Measurements from ENCODE around the gene CARD9.
"Not testable (repeated sequence)": the region's sequence is repeated elsewhere in the genome, so short reads cannot be mapped to it uniquely, and the experiment has no call there.

The CARD9 gene

DNA sequence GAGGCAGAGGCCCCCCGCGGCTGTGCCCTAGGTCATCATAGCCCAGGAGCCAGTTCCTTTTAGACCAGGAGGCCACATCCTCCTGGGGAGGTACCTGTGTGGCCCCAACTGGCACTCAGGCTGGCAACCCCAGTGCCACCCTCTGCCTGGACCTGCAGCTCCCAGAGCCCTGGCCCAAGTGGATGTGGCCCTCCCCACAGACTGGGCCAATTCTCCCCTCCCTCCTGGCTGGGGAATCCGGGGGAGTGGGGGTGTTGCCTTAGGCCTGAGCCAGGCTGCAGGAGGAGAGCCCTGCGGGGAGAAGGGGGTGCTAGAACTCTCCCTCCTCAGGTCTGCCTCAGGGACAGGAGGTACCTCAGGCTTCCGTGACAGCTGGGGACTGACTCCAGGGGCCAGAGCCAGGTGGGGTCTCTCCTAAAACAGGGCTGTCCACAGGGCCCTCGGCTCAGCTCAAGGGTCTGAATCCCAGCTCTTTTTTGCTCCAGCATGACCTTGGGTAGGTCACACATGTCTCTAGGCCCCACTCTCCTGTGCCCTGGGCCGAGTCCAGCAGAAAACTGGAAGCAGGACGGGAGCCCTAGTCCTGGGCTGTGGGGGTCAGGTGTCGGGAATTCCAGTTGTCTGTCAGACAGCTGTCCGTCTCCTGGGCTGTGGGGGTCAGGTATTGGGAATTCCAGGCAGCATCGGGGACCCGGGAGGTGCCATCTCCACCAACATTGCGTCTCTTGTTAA lies 19.5 kb downstream of the CARD9 start:
- TF ChIP-seq CTCF (IDR thresholded peaks at IDR 0.05; ENCODE audit: low read depth, low read length): no peak
- no peak for DNase-seq
- Histone ChIP-seq H3K36me3 (peaks cover 43% of the 10 kb centered on the region), H3K27me3 (ENCODE audit: insufficient read depth, low read depth, severe bottlenecking) (no peaks in the 10 kb centered on the region), H3K27ac (peak overlapping the region; percentile 5; the same call in 1 of the 2 replicates), H3K4me3 (ENCODE audit: low read depth, low read length) (no peak overlapping the region), H3K9me3 (ENCODE audit: severe bottlenecking) (no peaks in the 10 kb centered on the region)

- no peak overlapping the region for H3K4me3 ChIP-seq (ENCODE audit: low read depth, low read length)
- no peak overlapping the region for H3K27ac ChIP-seq
- peaks cover 36% of the 10 kb centered on the region for H3K36me3 ChIP-seq
- no peak for TF ChIP-seq CTCF (IDR thresholded peaks at IDR 0.05; ENCODE audit: low read depth, low read length)
- no peaks in the 10 kb centered on the region for H3K9me3 ChIP-seq (ENCODE audit: severe bottlenecking)
- no peaks in the 10 kb centered on the region for H3K27me3 ChIP-seq (ENCODE audit: insufficient read depth, low read depth, severe bottlenecking)
- DNase-seq: no peak
Measured at GRCh38 chr9:136353088-136353487, 20.4 kb downstream of the CARD9 start.

DNA sequence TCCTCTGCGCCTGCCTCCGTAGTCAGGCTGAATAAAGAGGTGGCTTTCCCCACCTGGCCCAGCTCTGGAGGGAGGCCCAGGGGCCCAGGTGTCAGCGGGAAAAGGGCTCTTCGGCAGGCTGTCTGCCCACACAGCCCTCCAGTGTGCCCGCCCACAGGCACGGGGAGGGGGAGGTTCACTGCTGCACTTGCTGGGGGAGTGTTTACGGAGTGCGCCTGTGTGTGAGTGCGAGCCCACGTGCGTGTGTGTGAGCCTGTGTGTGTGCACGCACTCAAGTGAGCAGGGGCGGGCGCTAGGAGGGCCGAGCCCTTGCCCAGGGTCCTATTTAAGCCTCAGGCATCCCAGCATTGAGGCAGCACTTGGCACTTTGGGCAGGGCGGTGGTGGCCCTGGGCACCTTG lies 20.8 kb downstream of the CARD9 start:
- no peak overlapping the region for H3K4me3 ChIP-seq (ENCODE audit: low read depth, low read length)
- H3K36me3 ChIP-seq: peaks cover 32% of the 10 kb centered on the region
- TF ChIP-seq CTCF (IDR thresholded peaks at IDR 0.05; ENCODE audit: low read depth, low read length): no peak
- H3K27me3 ChIP-seq (ENCODE audit: insufficient read depth, low read depth, severe bottlenecking): no peaks in the 10 kb centered on the region
- H3K9me3 ChIP-seq (ENCODE audit: severe bottlenecking): no peaks in the 10 kb centered on the region
- no peak overlapping the region for H3K27ac ChIP-seq
- no peak for DNase-seq

- DNase-seq; H3K27ac ChIP-seq; H3K9me3 ChIP-seq (ENCODE audit: severe bottlenecking); H3K4me3 ChIP-seq (ENCODE audit: low read depth, low read length); H3K27me3 ChIP-seq (ENCODE audit: insufficient read depth, low read depth, severe bottlenecking): not testable (repeated sequence)
- peaks cover 24% of the 10 kb centered on the region for H3K36me3 ChIP-seq
Measured at GRCh38 chr9:136351868-136352267, 21.6 kb downstream of the CARD9 start.

DNA sequence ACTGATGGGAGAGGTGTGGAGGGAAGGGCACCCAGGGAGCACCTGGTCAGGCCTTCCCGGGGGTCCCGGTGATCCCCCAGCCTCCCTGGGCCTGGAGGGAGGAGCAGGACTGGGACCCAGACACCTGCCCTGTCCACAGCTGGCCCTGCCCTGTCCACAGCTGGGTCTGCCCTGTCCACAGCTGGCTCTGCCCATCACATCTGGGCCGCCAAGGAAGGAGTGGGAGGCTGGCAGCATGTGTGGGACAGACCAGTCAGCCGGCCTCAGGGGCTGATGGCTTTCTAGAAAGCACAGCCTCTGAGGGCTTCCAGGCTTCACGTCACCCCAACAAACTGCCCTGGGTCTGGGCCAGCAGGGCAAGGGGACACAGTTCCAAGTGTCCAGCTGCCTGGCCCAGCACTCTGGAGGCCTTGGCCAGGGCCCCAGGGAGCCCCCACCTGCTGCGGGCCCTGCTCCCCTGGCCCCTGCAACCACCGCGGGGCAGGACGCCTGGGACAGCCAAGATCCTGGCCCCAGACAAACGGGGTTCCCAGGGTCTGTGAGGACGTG lies 22.1 kb downstream of the CARD9 start:
- Histone ChIP-seq H3K27me3 (ENCODE audit: insufficient read depth, low read depth, severe bottlenecking) (no peaks in the 10 kb centered on the region), H3K36me3 (peaks cover 19% of the 10 kb centered on the region), H3K9me3 (ENCODE audit: severe bottlenecking) (no peaks in the 10 kb centered on the region), H3K27ac (no peak overlapping the region), H3K4me3 (ENCODE audit: low read depth, low read length) (no peak overlapping the region)
- no peak for TF ChIP-seq CTCF (IDR thresholded peaks at IDR 0.05; ENCODE audit: low read depth, low read length)
- no peak for DNase-seq

DNA sequence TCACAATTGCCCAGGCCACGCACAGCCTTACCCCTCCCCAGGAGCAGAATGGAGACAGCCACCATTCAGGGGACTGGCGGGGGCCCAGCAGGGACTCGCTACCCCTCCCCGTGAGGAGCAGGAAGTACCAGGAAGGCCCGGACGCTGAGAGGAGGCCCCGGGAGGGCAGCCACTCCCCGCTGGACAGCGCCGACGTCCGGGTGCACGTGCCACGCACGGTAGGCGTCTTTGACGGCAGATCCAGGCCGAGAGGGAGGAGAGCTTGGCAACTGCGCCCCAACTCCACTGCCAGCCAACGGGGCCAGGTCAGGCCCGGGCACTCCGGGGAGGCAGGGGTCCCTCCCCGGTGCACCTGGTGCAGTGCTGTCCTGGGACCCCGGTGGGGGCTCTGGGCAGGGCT lies 23.9 kb downstream of the CARD9 start:
- peaks cover 16% of the 10 kb centered on the region for H3K36me3 ChIP-seq
- H3K27me3 ChIP-seq (ENCODE audit: insufficient read depth, low read depth, severe bottlenecking): no peaks in the 10 kb centered on the region
- H3K4me3 ChIP-seq (ENCODE audit: low read depth, low read length): no peak overlapping the region
- DNase-seq: no peak
- H3K27ac ChIP-seq: no peak overlapping the region
- no peak for TF ChIP-seq CTCF (IDR thresholded peaks at IDR 0.05; ENCODE audit: low read depth, low read length)
- H3K9me3 ChIP-seq (ENCODE audit: severe bottlenecking): no peaks in the 10 kb centered on the region
